Spleen (tissue), 13 donors: ENCODE results near the gene LNX1. TPM values are rescaled to one million over a fixed set of nuclear protein-coding genes. Genes with fewer than 3 reads are reported as not detected.

Experiments
- DNase-seq: peaks from one replicate; pipeline ENCODE4 v3.0.0-alpha.2; 2020
- H3K27ac ChIP-seq, 8 donors: fragments of 200-600 bp; sonication (generic) in 7 of 8; 1 replicate in 4 of 8; 2 replicates in 4 of 8; pipeline versions ENCODE4 v1.5.0 to v1.8.0; 2016 to 2021; ENCODE audit warnings: inconsistent platforms in 4 of 8, mild to moderate bottlenecking in 4 of 8, moderate library complexity in 1 of 8
- H3K27me3 ChIP-seq, 7 donors: fragments of 200-600 bp; sonication (generic) in 6 of 7; replicated peaks in 1 of 7; 1 replicate in 4 of 7; 2 replicates in 3 of 7; pipeline versions ENCODE4 v1.5.0 to v1.8.0; 2016 to 2021; ENCODE audit warnings: inconsistent platforms in 3 of 7, mild to moderate bottlenecking in 1 of 7
- H3K36me3 ChIP-seq, 6 donors: fragments of 200-600 bp; sonication (generic) in 5 of 6; 1 replicate in 4 of 6; 2 replicates in 2 of 6; pipeline versions ENCODE4 v1.5.0 to v1.8.0; 2016 to 2021; ENCODE audit warnings: inconsistent platforms in 2 of 6
- H3K4me1 ChIP-seq, 6 donors: fragments of 200-600 bp; sonication (generic) in 5 of 6; 1 replicate in 3 of 6; 2 replicates in 3 of 6; pipeline versions ENCODE4 v1.5.0 to v1.8.0; 2016 to 2021; ENCODE audit warnings: inconsistent platforms in 3 of 6
- H3K4me3 ChIP-seq, 8 donors: fragments of 200-600 bp; sonication (generic) in 7 of 8; 1 replicate in 4 of 8; 2 replicates in 4 of 8; pipeline versions ENCODE4 v1.5.0 to v1.8.0; 2016 to 2021; ENCODE audit warnings: inconsistent platforms in 4 of 8, mild to moderate bottlenecking in 4 of 8, moderate library complexity in 2 of 8
- H3K9me3 ChIP-seq, 8 donors: fragments of 200-600 bp; sonication (generic) in 7 of 8; 1 replicate in 4 of 8; 2 replicates in 4 of 8; pipeline versions ENCODE4 v1.5.0 to v1.8.0; 2016 to 2021; ENCODE audit warnings: inconsistent platforms in 4 of 8
- CTCF ChIP-seq, 11 experiments: fragments of 200-600 bp in 7 of 11; fragments of 450-650 bp in 4 of 11; sonication (generic) in 4 of 11; IDR thresholded peaks in 8 of 11; conservative IDR thresholded peaks in 3 of 11; 1 replicate in 7 of 11; 2 replicates in 4 of 11; pipeline versions ENCODE4 v1.4.0 to v1.8.0; 2016 to 2021; ENCODE audit warnings: antibody characterized with exemption in 11 of 11, inconsistent platforms in 4 of 11, mild to moderate bottlenecking in 1 of 11
- POLR2A ChIP-seq, 3 donors: fragments of 450-650 bp; IDR thresholded peaks; one replicate each; pipeline ENCODE4 v1.5.1; 2017; ENCODE audit warnings: antibody characterized with exemption in 3 of 3, mild to moderate bottlenecking in 1 of 3
- POLR2AphosphoS5 ChIP-seq, 3 donors: sonication (generic); formaldehyde crosslinking; IDR thresholded peaks; one replicate each; pipeline ENCODE4 v1.5.1; 2017; ENCODE audit warnings: antibody characterized with exemption in 3 of 3
- WGBS, 5 donors: extraction: QIAGEN DNeasy Blood & Tissue Kit in 3 of 5; methylation state at CpG; one replicate each; pipeline versions ENCODE4 v1.1.5 to v1.1.7; 2013 to 2018; 5-methylcytosine and 5-hydroxymethylcytosine counted together
- intact Hi-C: fragments of 100-400 bp; cut with DNase I; formaldehyde crosslinking; loops from one replicate; pipeline ENCODE4 v1.15.0; 2023; ENCODE audit warnings: low total_unique reads
- long read RNA-seq, 2 donors: transcript quantifications; one replicate each; lab custom pipeline, GENCODE V29; 2026
- polyA plus RNA-seq, 3 donors: library from polyadenylated mRNA; stranded (reverse); fragments of 200-250 nt; gene quantifications; one replicate each; pipeline ENCODE4 v1.2.1, GENCODE V29; 2013
- total RNA-seq, 7 donors: library from RNA; depleted of rRNA in 3 of 7; stranded (reverse); fragments of >200 nt in 3 of 7; fragmentation: NEBNext Ultra II Directional in 4 of 7; extraction: Animal tissue kit (Norgen Biotek cat#: 25700) in 4 of 7; gene quantifications; one replicate each; pipeline versions ENCODE4 v1.1.0 to v1.2.1, GENCODE V29; 2016 to 2021
- donor health status: healthy with polysubstance abuse.
- donor health status: DM: no; HTN: no; CAD: no; lungs with moderate emphysema.
- donor health status: DM: no; HTN: no; CAD: no.
- donor health status: Bipolar disorder and iron deficiency.
- donor health status: healthy.
- donor health status: DM: no; HTN: no; CAD: no.
- donor health status: DM: yes; HTN: yes; CAD: no.

Gene LNX1
- total RNA-seq (under 1 TPM in 3 of 7 donors, not detected in 4; 0.09 to 0.20 (median 0.17) TPM), polyA plus RNA-seq (under 1 TPM in 2 of 3 donors, not detected in 1; 0.08 to 0.13 TPM)
- long read RNA-seq, donor 1, partial matches to known transcripts, result 30 of 30 reads
- long read RNA-seq, donor 1, other reads (novel, unspliced or antisense), result 0 of 30 reads
- long read RNA-seq, donor 2, partial matches to known transcripts, result 31 of 32 reads
- long read RNA-seq, donor 2, other reads (novel, unspliced or antisense), result 0 of 32 reads

GRCh38 chr4:53591372-53591892 lies at the start of gene LNX1:
Gene LNX1 (minus strand): TSS chr4:53591486. CDS start chr4:53574002, 17,484 bp downstream.
- DNase-seq, result no peak
- Histone ChIP-seq H3K4me3 (peak within 1 kb of the TSS in 1 of 8 donors; percentile 10), H3K4me1 (peaks cover 0 to 20% (median 5%) of the 10 kb centered on the region in 6 donors), H3K27ac (no peak within 1 kb of the TSS), H3K27me3 (peaks cover 0 to 24% (median 0%) of the 10 kb centered on the region in 7 donors), H3K9me3 (no peaks in the 10 kb centered on the region), H3K36me3 (no peaks in the 10 kb centered on the region)
- TF ChIP-seq POLR2AphosphoS5 (IDR thresholded peaks at IDR 0.05) (no peak), POLR2A (IDR thresholded peaks at IDR 0.05) (no peak), CTCF (IDR thresholded peaks at IDR 0.05 in 8 of 11, conservative IDR thresholded peaks at IDR 0.05 in 3 of 11) (no peak)
- intact Hi-C loops, result no loop called here
- WGBS, 5 donors, result 28 to 50% (median 39%) methylated on average over 13 of the region's 13 CpGs

GRCh38 chr4:53640576-53641453 lies 49.5 kb upstream of the LNX1 start:
- no peak for DNase-seq
- intact Hi-C loops, result no loop called here
- no peaks in the 10 kb centered on the region for H3K36me3 ChIP-seq
- no peak overlapping the region for H3K27ac ChIP-seq
- TF ChIP-seq POLR2A (IDR thresholded peaks at IDR 0.05) (no peak), CTCF (IDR thresholded peaks at IDR 0.05 in 8 of 11, conservative IDR thresholded peaks at IDR 0.05 in 3 of 11) (no peak), POLR2AphosphoS5 (IDR thresholded peaks at IDR 0.05) (no peak)
- no peaks in the 10 kb centered on the region for H3K27me3 ChIP-seq
- WGBS, 5 donors, result 79 to 90% (median 85%) methylated on average over 10 of the region's 10 CpGs
- no peak overlapping the region for H3K4me3 ChIP-seq
- no peaks in the 10 kb centered on the region for H3K4me1 ChIP-seq
- no peaks in the 10 kb centered on the region for H3K9me3 ChIP-seq

- TF ChIP-seq POLR2AphosphoS5 (IDR thresholded peaks at IDR 0.05) (no peak), POLR2A (IDR thresholded peaks at IDR 0.05) (no peak)
- Histone ChIP-seq H3K27me3 (peaks cover 0 to 7% (median 0%) of the 10 kb centered on the region in 7 donors), H3K27ac (no peak overlapping the region), H3K36me3 (no peaks in the 10 kb centered on the region), H3K9me3 (no peaks in the 10 kb centered on the region), H3K4me1 (no peaks in the 10 kb centered on the region), H3K4me3 (no peak overlapping the region)
- intact Hi-C loops, result no loop called here
- DNase-seq, result no peak
Measured at GRCh38 chr4:53638919-53639318, 47.6 kb upstream of the LNX1 start.

GRCh38 chr4:53637348-53637747 lies 46.1 kb upstream of the LNX1 start:
- DNase-seq, result no peak

More at GRCh38 chr4:53637348-53637747, 46.1 kb upstream of the LNX1 start:
- Histone ChIP-seq H3K9me3 (no peaks in the 10 kb centered on the region), H3K4me3 (no peak overlapping the region), H3K36me3 (no peaks in the 10 kb centered on the region), H3K27me3 (peaks cover 0 to 17% (median 0%) of the 10 kb centered on the region in 7 donors), H3K27ac (no peak overlapping the region), H3K4me1 (no peaks in the 10 kb centered on the region)
- WGBS, 5 donors, result 42 to 76% (median 70%) methylated on average over 1 of the region's 1 CpG
- TF ChIP-seq POLR2A (IDR thresholded peaks at IDR 0.05) (no peak), POLR2AphosphoS5 (IDR thresholded peaks at IDR 0.05) (no peak), CTCF (IDR thresholded peaks at IDR 0.05 in 8 of 11, conservative IDR thresholded peaks at IDR 0.05 in 3 of 11) (no peak)
- intact Hi-C loops, result no loop called here
